Measurements from ENCODE around the gene KIF17.

Gene KIF17

DNA sequence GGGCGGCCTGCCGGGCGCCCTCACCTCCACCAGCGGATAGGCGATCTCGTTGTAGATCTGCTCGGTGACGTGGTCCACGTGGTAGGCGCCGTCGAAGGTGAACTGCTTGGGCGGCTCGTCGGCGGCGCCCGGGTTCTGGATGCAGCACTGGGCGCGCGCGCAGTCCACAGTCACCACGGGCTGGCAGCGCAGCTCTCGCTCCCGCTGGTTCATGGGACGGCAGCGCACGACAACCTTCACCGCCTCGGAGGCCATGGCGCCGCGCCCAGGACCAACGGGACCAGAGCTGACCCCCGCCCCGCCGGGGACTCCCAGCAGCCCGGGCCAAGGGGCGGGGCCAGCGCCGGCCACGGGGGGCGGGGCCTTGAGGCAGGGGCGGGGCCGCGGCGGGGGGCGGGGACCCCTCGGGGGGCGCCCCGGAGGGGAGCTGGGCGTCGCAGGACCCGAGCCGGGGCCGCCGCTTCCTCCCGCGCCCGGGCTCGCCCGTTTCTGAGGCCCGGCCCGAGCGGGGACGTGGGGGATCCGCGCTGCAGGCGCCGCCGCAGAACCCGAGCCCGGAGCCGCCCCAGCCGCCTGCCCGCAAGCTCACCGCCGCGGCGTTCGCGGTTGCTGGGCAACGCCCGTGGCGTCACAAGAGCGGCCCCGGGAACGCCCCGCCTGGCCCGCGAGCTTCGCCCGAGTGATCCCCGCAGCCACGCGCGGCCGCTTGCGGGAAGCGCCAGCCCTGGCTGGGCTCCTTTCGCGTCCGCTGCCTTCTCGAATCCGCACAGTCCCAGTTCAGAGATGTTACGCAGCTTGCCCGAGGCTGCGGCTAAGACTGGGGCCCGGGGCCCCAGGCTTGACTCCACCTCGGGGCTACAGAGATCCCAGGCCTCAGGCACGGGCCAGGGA lies at the start of gene KIF17:
TSS of gene KIF17 (minus strand) at position 556 of the 891 bp plus-strand sequence. CDS start at position 255, 301 bp downstream.
- DNase-seq (ENCODE audit: low read depth) = peak; percentile 48

DNA sequence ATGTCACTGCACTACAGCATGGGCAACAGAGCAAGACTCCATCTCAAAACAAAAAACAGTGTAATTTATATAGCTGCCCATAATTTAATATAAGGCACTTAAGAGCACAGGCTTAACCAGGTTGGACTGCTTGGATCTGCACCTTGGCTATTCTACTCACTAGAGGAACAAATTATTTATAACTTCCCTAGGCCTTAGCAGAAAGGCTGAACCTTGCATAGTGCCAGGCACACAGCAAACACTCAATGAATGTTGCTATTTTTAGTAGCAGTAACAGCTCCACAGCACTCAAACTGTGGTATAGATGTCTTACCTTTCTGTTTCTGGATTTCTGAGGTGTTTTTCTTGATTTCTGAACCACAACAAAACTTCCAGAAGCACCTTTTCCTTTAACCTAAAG lies 49.5 kb upstream of the KIF17 start:
- no peak for DNase-seq (ENCODE audit: low read depth)

GRCh38 chr1:20763417-20763816 lies 45.6 kb upstream of the KIF17 start:
- no peak for DNase-seq (ENCODE audit: low read depth)

DNA sequence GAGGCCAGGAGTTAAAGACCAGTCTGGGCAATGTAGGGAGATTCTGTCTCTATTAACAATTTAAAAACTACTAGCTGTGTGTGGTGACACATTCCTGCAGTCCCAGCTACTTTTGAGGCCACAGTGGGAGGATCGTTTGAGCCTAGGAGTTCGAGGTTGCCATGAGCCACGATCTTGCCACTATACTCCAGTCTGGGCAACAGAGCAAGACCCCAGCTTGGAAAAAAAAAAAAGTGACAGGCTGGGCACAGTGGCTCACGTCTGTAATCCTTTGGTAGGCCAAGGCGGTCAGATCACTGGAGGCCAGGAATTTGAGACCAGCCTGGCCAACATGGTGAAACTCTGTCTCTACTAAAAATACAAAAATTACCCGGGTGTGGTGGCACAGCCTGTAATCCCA lies 42.5 kb upstream of the KIF17 start:
- no peak for DNase-seq (ENCODE audit: low read depth)

DNA sequence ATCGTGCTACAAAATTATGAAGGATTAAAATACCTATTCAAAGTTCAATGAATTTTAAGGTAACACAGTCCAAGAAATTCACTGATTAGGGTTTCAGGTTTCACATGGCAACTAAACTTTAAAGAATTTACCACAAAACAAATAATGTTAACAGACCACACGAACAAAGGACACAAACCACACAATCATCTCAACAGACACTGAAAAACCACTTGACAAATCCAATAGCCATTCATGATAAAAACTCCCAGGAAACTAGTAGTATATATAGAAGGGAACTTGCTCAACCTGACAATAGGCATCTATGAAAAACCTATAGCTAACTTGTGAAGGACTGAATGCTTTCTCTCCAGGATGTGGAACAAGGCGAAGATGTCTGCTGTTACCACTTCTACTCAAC lies 35.8 kb upstream of the KIF17 start:
- no peak for DNase-seq (ENCODE audit: low read depth)

- DNase-seq (ENCODE audit: low read depth) = no peak
These were observed 33.7 kb upstream of the KIF17 start for GRCh38 chr1:20751462-20751990.

GRCh38 chr1:20742671-20743070 lies 24.9 kb upstream of the KIF17 start:
- no peak for DNase-seq (ENCODE audit: low read depth)

- no peak for DNase-seq (ENCODE audit: low read depth)
These were observed 23.0 kb upstream of the KIF17 start for GRCh38 chr1:20740781-20741180.

DNA sequence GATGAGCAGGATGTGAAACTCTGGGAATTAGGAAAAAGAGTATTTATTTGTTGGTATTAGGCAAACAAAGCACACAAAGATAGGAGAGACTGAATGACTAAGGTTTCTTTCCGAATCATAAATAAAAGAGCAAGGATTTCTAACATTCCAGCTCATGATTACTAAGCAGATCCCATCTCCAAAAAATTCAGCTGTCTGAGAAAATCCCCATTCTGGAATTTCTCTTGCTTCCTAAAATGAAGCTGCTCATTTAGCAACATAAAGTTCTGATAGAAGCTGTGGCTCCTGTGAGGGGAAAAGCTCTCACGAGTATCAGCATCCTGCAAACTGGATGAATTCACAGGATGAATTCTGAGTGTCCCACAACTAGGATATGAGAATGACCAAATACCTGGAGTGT lies 21.4 kb upstream of the KIF17 start:
- DNase-seq (ENCODE audit: low read depth) = no peak

- DNase-seq (ENCODE audit: low read depth) = no peak
These were observed 17.8 kb upstream of the KIF17 start for GRCh38 chr1:20735581-20736111.

DNA sequence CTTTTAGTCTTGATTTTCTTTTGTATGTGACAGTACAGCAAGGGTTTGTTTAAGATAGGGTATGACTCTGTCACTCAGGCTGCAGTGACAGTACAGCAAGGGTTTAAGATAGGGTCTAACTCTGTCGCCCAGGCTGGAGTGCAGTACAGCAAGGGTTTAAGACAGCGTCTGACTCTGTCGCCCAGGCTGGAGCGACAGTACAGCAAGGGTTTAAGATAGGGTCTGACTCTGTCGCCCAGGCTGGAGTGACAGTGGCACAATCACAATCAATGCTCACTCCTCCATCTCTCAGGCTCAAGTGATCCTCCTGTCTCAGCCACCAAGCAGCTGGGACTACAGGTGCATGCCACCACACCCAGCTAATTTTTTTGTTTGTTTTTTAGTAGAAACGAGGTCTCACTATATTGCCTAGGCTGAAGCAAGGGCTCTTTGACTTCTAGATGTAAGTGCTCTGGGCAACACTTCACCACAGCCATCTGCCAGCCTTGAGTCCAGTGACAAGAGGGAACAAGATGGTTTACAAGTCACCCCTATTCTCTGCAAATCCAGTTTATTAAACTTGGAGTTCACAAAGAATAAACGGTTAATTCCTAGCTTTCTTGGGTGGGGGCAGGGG lies 15.7 kb upstream of the KIF17 start:
- DNase-seq (ENCODE audit: low read depth) = no peak

GRCh38 chr1:20732588-20733359 lies 15.0 kb upstream of the KIF17 start, which contains the start of gene SH2D5:
Gene SH2D5, minus strand, starts transcription at chr1:20732703. Its CDS starts 4,659 bp downstream, at chr1:20728044.
- peak; percentile 55 for DNase-seq (ENCODE audit: low read depth)

GRCh38 chr1:20732071-20732587 lies 14.3 kb upstream of the KIF17 start:
- peak; percentile 42 for DNase-seq (ENCODE audit: low read depth)

GRCh38 chr1:20731057-20731991 lies 13.5 kb upstream of the KIF17 start:
- no peak for DNase-seq (ENCODE audit: low read depth)

- no peak for DNase-seq (ENCODE audit: low read depth)
These were observed 12.9 kb upstream of the KIF17 start for GRCh38 chr1:20730690-20731056.

GRCh38 chr1:20729990-20730689 lies 12.3 kb upstream of the KIF17 start:
- no peak for DNase-seq (ENCODE audit: low read depth)

- no peak for DNase-seq (ENCODE audit: low read depth)
These were observed 11.5 kb upstream of the KIF17 start for GRCh38 chr1:20729155-20729931.

DNA sequence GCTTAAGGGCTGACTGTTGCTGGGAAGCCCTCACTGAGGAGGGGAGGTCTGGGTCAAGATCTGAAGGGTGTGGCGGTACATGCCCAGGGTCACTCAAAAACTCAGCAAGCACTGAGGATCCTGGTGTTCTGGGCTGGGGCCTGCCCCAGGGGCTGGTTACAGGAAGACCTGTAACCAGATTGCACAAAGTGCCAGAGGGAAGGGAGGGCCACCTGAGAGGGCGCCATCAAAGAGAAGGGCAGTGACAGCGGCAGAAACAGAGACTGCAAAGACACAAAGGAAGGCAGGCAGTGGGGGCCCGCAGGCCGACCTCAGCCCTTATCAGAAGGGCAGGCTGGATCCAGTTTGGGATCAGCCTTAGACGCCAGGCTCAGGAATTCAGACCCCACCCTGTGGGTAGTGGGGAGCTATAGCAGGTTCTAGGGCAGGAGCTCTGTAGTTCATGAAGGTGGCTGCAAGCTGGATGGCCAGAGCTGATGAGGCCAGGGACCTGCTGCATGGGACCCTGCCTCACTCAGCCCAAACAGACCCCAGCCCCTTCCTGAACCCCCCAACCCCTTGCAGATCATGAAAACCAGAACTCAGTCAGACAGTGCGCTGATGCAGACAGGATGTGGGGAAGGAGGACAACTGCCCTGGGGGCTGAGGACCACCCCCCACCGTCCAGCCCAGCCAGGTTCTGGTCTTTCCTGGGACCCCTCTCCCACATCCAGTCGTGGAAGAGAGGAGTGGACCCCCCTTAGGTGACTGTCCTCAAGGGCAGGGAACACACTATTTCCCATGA lies 10.8 kb upstream of the KIF17 start:
- DNase-seq (ENCODE audit: low read depth) = no peak

All from activated T-cell treated with anti-CD3 and anti-CD28 coated beads for 1 hour (primary cell).